Activated CD4-positive, alpha-beta T cell treated with anti-CD3 and anti-CD28 coated beads, Interleukin-2, amount 10 ng/mL, durations not matched to agents 24 days and 14 days (primary cell): ENCODE data around the gene CD300LD. TPM values are rescaled to one million over a fixed set of nuclear protein-coding genes. Genes with fewer than 3 reads are reported as not detected.

Source experiments
- DNase-seq: peaks from one replicate; pipeline ENCODE4 v3.0.0; 2022
- H3K27ac Mint-ChIP-seq: one replicate; pipeline ENCODE4 v1.8.0; 2022; ENCODE audit warnings: mild to moderate bottlenecking, mixed read lengths
- H3K27me3 Mint-ChIP-seq: one replicate; pipeline ENCODE4 v1.8.0; 2022; ENCODE audit warnings: mixed read lengths
- H3K36me3 Mint-ChIP-seq: one replicate; pipeline ENCODE4 v1.8.0; 2022; ENCODE audit warnings: low read depth, mild to moderate bottlenecking, mixed read lengths
- H3K4me1 Mint-ChIP-seq: one replicate; pipeline ENCODE4 v1.8.0; 2021; ENCODE audit warnings: mixed read lengths
- H3K4me3 Mint-ChIP-seq: one replicate; pipeline ENCODE4 v1.8.0; 2022; ENCODE audit warnings: mild to moderate bottlenecking, moderate library complexity, mixed read lengths
- H3K9me3 Mint-ChIP-seq: one replicate; pipeline ENCODE4 v1.8.0; 2021; ENCODE audit warnings: mixed read lengths
- intact Hi-C: fragments of 100-400 bp; cut with micrococcal nuclease; formaldehyde crosslinking; loops from one replicate; pipeline ENCODE4 v1.15.1; 2023
- total RNA-seq: library from RNA; stranded (reverse); gene quantifications from 2 replicates; pipeline ENCODE4 v1.2.3, GENCODE V29; 2022

The CD300LD gene
- total RNA-seq, 1 donor from 2014 or later, result not detected

DNA sequence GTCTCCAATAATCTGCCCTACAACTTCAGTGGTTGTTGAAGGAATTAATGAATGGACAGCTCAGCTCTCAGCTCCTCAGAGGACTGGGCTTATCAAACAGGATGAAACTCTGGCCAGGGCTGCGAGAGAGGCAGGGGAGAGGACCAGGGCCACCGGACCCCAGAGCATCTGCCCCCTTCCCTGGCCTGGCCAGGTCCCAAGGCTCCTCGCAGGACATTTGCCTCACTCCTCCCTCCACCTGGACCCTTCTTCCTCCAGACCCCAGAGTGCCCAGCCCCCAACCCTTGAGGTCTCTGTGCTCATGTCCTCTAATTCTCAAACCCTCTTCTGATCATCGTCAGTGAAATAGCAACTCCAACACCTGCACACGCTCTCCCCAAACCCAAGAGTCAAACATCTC is 49.9 kb downstream of the CD300LD start:
- Mint-ChIP-seq H3K4me3 (no peak overlapping the region), H3K27me3 (peaks cover 15% of the 10 kb centered on the region), H3K9me3 (no peaks in the 10 kb centered on the region), H3K27ac (no peak overlapping the region), H3K36me3 (no peaks in the 10 kb centered on the region), H3K4me1 (peaks cover 9% of the 10 kb centered on the region)
- intact Hi-C loops, result no loop called here
- no peak for DNase-seq

DNA sequence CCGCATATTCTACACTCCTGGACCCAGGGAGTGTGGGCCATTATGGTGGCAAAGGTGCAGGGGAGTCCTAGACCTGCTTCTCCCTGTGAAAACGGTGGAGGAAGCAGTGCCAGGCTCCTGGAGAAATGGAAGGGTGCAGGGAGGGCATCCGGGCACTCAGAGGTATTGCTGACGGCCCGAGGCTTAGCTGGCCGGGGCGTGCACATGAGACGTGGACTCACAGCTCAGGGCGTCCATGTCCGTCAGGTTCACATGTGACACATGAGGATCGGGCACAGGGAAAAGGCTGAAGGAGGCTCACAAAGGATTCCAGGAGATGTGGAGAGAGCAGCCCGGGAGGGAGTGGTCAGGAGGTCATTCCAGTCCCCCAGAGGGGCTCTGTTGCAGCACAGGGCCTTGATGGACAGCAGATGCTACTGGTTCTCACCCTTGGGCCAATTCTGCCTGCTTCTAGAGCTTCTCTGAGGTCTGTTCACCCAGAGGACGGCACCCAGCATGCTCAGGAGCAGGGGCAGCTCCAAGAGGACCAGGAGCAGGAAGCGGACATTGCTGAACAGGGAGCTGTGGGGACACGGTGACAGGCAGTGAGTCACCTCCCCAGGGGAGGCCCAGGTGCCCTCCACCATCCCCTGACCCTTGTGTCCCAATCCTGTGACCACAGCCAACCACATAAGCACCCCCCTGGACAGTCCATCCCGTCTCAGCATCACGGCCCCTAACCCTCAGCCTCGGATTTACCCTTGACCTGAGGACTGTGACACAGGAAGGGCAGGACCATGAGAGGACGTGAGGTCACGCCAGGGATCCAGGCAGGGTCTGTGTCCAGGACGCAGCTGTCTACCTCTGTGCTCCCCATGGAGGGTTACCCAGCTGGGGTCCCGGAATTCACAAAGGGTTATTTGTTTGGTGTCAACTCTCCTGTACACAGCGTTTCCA is 50.6 kb downstream of the CD300LD start:
- intact Hi-C loops, result no loop called here
- peaks cover 20% of the 10 kb centered on the region for H3K27me3 Mint-ChIP-seq
- peaks cover 6% of the 10 kb centered on the region for H3K4me1 Mint-ChIP-seq
- no peaks in the 10 kb centered on the region for H3K36me3 Mint-ChIP-seq
- H3K4me3 Mint-ChIP-seq, result no peak overlapping the region
- no peak for DNase-seq
- no peak overlapping the region for H3K27ac Mint-ChIP-seq
- no peaks in the 10 kb centered on the region for H3K9me3 Mint-ChIP-seq

DNA sequence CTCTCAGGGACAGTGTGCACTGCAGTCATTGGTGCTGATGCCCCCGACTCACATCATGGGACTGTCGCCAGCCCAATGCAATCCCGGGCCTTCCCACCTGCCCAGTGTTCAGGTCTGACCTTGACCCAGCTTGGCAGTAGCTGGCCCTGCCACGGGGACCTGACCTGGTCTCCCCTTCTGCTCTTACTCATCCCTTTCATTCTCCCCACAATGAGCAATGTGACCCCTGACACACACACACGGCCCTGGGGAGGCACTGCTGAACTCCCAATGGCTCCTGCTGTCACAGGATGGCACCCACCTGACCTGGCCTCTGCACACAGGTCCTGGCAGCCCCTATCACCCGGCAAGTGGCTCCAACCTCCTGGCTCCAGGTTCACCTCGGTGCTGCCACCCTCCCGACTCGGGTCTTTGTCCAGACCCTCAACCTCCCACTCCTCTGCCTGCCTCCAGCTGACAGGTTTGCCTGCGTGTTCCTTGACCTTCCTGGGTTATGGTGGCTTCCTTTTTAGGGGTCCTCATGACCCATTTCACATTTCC is 52.7 kb downstream of the CD300LD start:
- no peaks in the 10 kb centered on the region for H3K9me3 Mint-ChIP-seq
- H3K4me3 Mint-ChIP-seq, result no peak overlapping the region
- DNase-seq, result no peak
- no peaks in the 10 kb centered on the region for H3K4me1 Mint-ChIP-seq
- H3K36me3 Mint-ChIP-seq, result no peaks in the 10 kb centered on the region
- H3K27me3 Mint-ChIP-seq, result peaks cover 24% of the 10 kb centered on the region
- intact Hi-C loops, result no loop called here
- H3K27ac Mint-ChIP-seq, result no peak overlapping the region

DNA sequence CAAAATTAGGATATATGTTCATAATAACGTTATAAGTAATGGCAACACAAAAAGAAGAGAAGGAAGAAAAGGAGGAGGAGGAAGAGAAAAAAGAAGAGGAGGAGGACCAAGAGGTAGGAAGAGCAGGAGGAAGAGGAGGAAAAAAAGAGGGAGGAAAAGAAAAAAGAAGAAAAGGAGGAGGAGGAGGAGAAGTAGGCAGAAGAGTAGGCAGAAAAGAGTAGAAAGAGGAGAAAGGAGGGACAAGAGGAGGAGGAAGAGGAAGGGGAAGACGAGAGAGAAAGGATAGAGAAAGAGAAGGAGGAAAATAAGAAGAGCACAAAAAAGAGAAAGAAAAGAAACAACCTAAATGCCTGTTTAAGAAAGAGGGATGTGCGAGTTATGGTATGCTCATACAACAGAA is 55.2 kb downstream of the CD300LD start:
- no peaks in the 10 kb centered on the region for H3K36me3 Mint-ChIP-seq
- no peak overlapping the region for H3K27ac Mint-ChIP-seq
- peaks cover 5% of the 10 kb centered on the region for H3K4me1 Mint-ChIP-seq
- intact Hi-C loops, result no loop called here
- no peaks in the 10 kb centered on the region for H3K9me3 Mint-ChIP-seq
- no peak for DNase-seq
- no peak overlapping the region for H3K4me3 Mint-ChIP-seq
- peaks cover 39% of the 10 kb centered on the region for H3K27me3 Mint-ChIP-seq

DNA sequence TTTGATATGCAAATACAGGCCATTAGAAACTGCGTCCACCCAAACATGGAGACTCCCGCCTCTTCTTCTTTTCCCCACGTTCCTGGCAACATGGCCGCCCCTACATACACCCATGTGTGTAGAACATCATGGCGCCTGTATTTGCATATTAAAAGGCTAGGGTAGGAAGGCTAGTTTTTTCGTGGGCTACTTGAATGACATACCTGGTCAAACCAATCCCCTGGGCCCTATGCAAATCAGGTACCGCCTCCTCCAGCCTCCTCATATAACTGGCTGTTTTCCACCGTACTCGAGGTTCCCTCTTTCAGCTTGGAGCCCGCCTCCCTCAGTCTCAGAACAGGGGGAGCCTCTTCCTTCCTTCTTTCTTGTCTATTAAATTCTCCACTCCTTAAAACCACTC is 60.0 kb downstream of the CD300LD start:
- intact Hi-C loops, result no loop called here
- no peak overlapping the region for H3K27ac Mint-ChIP-seq
- H3K36me3 Mint-ChIP-seq, result no peaks in the 10 kb centered on the region
- no peaks in the 10 kb centered on the region for H3K9me3 Mint-ChIP-seq
- H3K4me1 Mint-ChIP-seq, result peaks cover 5% of the 10 kb centered on the region
- DNase-seq, result no peak
- peaks cover 35% of the 10 kb centered on the region for H3K27me3 Mint-ChIP-seq
- H3K4me3 Mint-ChIP-seq, result no peak overlapping the region

DNA sequence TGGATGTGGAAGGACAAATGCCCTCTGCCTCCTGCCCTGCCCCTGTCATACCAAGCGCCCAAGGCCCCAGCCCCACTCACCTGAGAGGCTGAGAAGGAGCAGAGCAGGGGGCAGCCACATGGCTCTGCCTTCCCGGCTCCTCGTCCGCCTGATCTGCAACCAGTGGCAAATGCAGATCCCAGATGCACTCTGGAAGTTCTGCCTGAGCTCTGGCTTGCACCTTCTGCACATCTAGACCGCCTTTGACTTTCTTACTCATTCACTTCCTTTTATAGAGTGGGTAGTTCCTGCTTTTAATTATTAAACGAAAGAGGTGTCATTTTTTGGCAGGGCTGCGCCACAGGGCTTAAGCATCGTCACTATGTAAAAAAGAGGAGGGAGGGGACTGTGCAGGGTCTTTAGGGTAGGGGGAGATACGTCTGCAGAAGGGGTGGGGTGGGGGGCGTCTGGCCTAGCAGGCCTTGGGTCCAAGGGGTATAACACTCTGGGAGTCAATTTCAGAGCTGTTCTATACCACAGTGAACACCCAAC is 60.8 kb downstream of the CD300LD start, which contains the start of gene CD300LB:
CD300LB (minus strand) TSS at position 245 of the 531 bp plus-strand sequence; CDS start at position 120, 125 bp downstream.
- H3K4me1 Mint-ChIP-seq, result peaks cover 5% of the 10 kb centered on the region

DNA sequence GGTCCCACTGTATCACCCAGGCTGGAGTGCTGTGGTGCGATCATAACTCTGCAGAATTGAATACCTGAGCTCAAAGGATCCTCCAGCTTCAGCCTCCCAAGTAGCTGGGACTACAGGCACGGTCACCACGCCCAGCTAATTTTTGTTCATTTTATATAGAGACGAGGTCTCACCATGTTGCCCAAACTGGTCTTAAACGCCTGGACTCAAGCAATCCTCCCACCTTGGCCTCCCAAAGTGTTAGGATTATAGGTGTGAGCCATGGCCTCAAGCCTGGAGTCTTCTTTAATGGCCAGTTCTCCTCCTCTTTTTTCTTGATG is 61.3 kb downstream of the CD300LD start:
- Mint-ChIP-seq H3K4me1 (peaks cover 5% of the 10 kb centered on the region), H3K36me3 (no peaks in the 10 kb centered on the region), H3K4me3 (no peak overlapping the region), H3K9me3 (no peaks in the 10 kb centered on the region), H3K27me3 (peaks cover 29% of the 10 kb centered on the region), H3K27ac (no peak overlapping the region)
- intact Hi-C loops, result no loop called here
- no peak for DNase-seq

More for the DNA sequence above, 60.8 kb downstream of the CD300LD start, which contains the start of gene CD300LB:
- intact Hi-C loops, result no loop called here
- H3K4me3 Mint-ChIP-seq, result no peak within 1 kb of the TSS
- no peak within 1 kb of the TSS for H3K27ac Mint-ChIP-seq
- H3K36me3 Mint-ChIP-seq, result no peaks in the 10 kb centered on the region
- no peaks in the 10 kb centered on the region for H3K9me3 Mint-ChIP-seq
- peaks cover 30% of the 10 kb centered on the region for H3K27me3 Mint-ChIP-seq
- DNase-seq, result no peak

Other genes starting within 250 kb of the CD300LD start
- gene BTBD17, start 230.4 kb downstream of the CD300LD start, total RNA-seq, result not detected in 2 replicates
- gene GPR142, start 224.8 kb downstream of the CD300LD start, total RNA-seq, result 0.28 TPM in 1 of 2 replicates, not detected in the other
- gene GPRC5C, start 160.2 kb downstream of the CD300LD start, total RNA-seq, result 0.42 and 0.54 TPM in 2 replicates
- 14.9 and 15.3 TPM in 2 replicates for gene CD300A, start 125.6 kb downstream of the CD300LD start, total RNA-seq
- not detected in 2 replicates for gene CD300LB, start 60.8 kb downstream of the CD300LD start, total RNA-seq
- 0.17 and 0.26 TPM in 2 replicates for gene CD300C, start 46.2 kb downstream of the CD300LD start, total RNA-seq
- not detected in 2 replicates for gene CD300H, start 24.8 kb downstream of the CD300LD start, total RNA-seq
- gene CD300E, start 31.5 kb upstream of the CD300LD start, total RNA-seq, result not detected in 2 replicates
- not detected in 2 replicates for gene CD300LF, start 120.6 kb upstream of the CD300LD start, total RNA-seq
- 5.5 and 7.5 TPM in 2 replicates for gene RAB37, start 145.0 kb upstream of the CD300LD start, total RNA-seq
- gene NHERF1, start 156.3 kb upstream of the CD300LD start, total RNA-seq, result 134 and 138 TPM in 2 replicates
- 62.7 and 67.6 TPM in 2 replicates for gene NAT9, start 184.1 kb upstream of the CD300LD start, total RNA-seq